H1 (cell line): Measurements from ENCODE around the gene HSPA4. TPM values are rescaled to one million over a fixed set of nuclear protein-coding genes. Genes with fewer than 3 reads are reported as not detected.

Experiments used
- CTCF ChIA-PET: fragments of 300-600 bp; sonication (Branson Sonifier 250); formaldehyde crosslinking; loops from one replicate; lab custom pipeline; 2021; ENCODE audit not compliant: partially characterized antibody; lab: Charles Lee
- POLR2A ChIA-PET: fragments of 300-600 bp; sonication (Branson Sonifier 250); formaldehyde crosslinking; loops from one replicate; lab custom pipeline; 2021; ENCODE audit warnings: inconsistent platforms; ENCODE audit not compliant: partially characterized antibody; lab: Charles Lee
- DNase-seq, 2 experiments: peaks; one replicate each; pipeline versions ENCODE4 v3.0.0 to v3.0.0-alpha.2; 2010 to 2022; ENCODE audit warnings: low spot score in 2 of 2, low read depth in 1 of 2, mixed read lengths in 1 of 2
- FAIRE-seq: peaks from 2 replicates; lab custom pipeline; 2011; peaks lifted over from hg19 to GRCh38; lab: Jason Lieb, UNC
- H2AFZ ChIP-seq: 2 replicates; pipeline ENCODE4 v1.8.1; 2012; ENCODE audit warnings: low read length, inconsistent platforms
- H2AK5ac ChIP-seq: 2 replicates; pipeline ENCODE4 v1.6.1; 2013; ENCODE audit warnings: low read depth, low read length
- H2BK120ac ChIP-seq: replicated peaks from 2 replicates; pipeline ENCODE3; 2013; ENCODE audit warnings: low read depth, low read length, inconsistent platforms
- H2BK12ac ChIP-seq: 2 replicates; pipeline ENCODE4 v1.6.1; 2013; ENCODE audit warnings: low read depth, low read length
- H2BK15ac ChIP-seq: 2 replicates; pipeline ENCODE4 v1.6.1; 2013; ENCODE audit warnings: low read length
- H2BK20ac ChIP-seq: 2 replicates; pipeline ENCODE4 v1.6.1; 2013; ENCODE audit warnings: low read length
- H2BK5ac ChIP-seq: 2 replicates; pipeline ENCODE4 v1.6.1; 2013; ENCODE audit warnings: low read depth, low read length
- H3K14ac ChIP-seq: 2 replicates; pipeline ENCODE4 v1.6.1; 2013; ENCODE audit warnings: inconsistent platforms; ENCODE audit not compliant: insufficient read length
- H3K18ac ChIP-seq: 2 replicates; pipeline ENCODE4 v1.6.1; 2013; ENCODE audit warnings: low read length; ENCODE audit errors: extremely low read depth
- H3K23ac ChIP-seq: 2 replicates; pipeline ENCODE4 v1.6.1; 2013; ENCODE audit warnings: inconsistent platforms; ENCODE audit not compliant: insufficient read length
- H3K23me2 ChIP-seq: 2 replicates; pipeline ENCODE4 v1.6.1; 2013; ENCODE audit warnings: low read depth, low read length
- H3K27ac ChIP-seq: 2 replicates; pipeline ENCODE4 v1.6.1; 2011; ENCODE audit warnings: low read depth, low read length, inconsistent platforms
- H3K27me3 ChIP-seq, 4 experiments: replicated peaks in 1 of 4; 1 replicate in 1 of 4; 2 replicates in 3 of 4; pipeline versions ENCODE4 v1.6.1 to v1.8.1; 2011 to 2013; ENCODE audit warnings: low read length in 3 of 4, mild to moderate bottlenecking in 3 of 4, inconsistent platforms in 2 of 4, mixed read lengths in 2 of 4, moderate library complexity in 1 of 4; ENCODE audit not compliant: control insufficient read depth in 3 of 4, insufficient read depth in 3 of 4; ENCODE audit errors: extremely low read depth in 1 of 4
- H3K36me3 ChIP-seq, 4 experiments: 2 replicates each; pipeline versions ENCODE4 v1.6.1 to v1.8.1; 2011 to 2013; ENCODE audit warnings: mild to moderate bottlenecking in 4 of 4, low read length in 3 of 4, moderate library complexity in 2 of 4, control low read depth in 1 of 4, inconsistent platforms in 1 of 4; ENCODE audit not compliant: insufficient read depth in 4 of 4, control insufficient read depth in 2 of 4
- H3K4ac ChIP-seq: replicated peaks from 2 replicates; pipeline ENCODE3; 2013; ENCODE audit warnings: low read length, low read depth, mixed read lengths, inconsistent platforms; ENCODE audit not compliant: insufficient read length
- H3K4me1 ChIP-seq, 4 experiments: replicated peaks in 1 of 4; 1 replicate in 1 of 4; 2 replicates in 3 of 4; pipeline versions ENCODE4 v1.6.1 to v1.8.1; 2011 to 2013; ENCODE audit warnings: low read length in 3 of 4, inconsistent platforms in 2 of 4, mixed read lengths in 1 of 4; ENCODE audit not compliant: insufficient read depth in 4 of 4, control insufficient read depth in 3 of 4
- H3K4me2 ChIP-seq, 2 experiments: 2 replicates each; pipeline versions ENCODE4 v1.6.1 to v1.8.1; 2011 to 2013; ENCODE audit warnings: low read depth in 2 of 2, low read length in 2 of 2, control low read depth in 1 of 2, inconsistent platforms in 1 of 2, mild to moderate bottlenecking in 1 of 2; ENCODE audit not compliant: insufficient read depth in 1 of 2
- H3K4me3 ChIP-seq, 4 experiments: fragments of 200-600, 300-600 bp in 1 of 4; sonication (generic), shearing (Covaris generic), sonication (Bioruptor Twin) in 1 of 4; 2 replicates each; pipeline versions ENCODE4 v1.5.1 to v1.8.1; 2011 to 2016; ENCODE audit warnings: low read length in 4 of 4, low read depth in 3 of 4, control low read depth in 2 of 4, inconsistent platforms in 2 of 4, mild to moderate bottlenecking in 2 of 4, mixed read lengths in 1 of 4, moderate library complexity in 1 of 4; ENCODE audit not compliant: insufficient read depth in 2 of 4; ENCODE audit errors: extremely low read depth in 1 of 4
- H3K56ac ChIP-seq: replicated peaks from 2 replicates; pipeline ENCODE3; 2013; ENCODE audit warnings: low read depth, mild to moderate bottlenecking, mixed read lengths, low read length, inconsistent platforms; ENCODE audit not compliant: insufficient read length
- H3K79me1 ChIP-seq: 2 replicates; pipeline ENCODE4 v1.6.1; 2013; ENCODE audit warnings: low read depth, low read length, control low read depth
- H3K79me2 ChIP-seq, 2 experiments: 2 replicates each; pipeline versions ENCODE4 v1.6.1 to v1.8.1; 2012 to 2013; ENCODE audit warnings: low read length in 2 of 2, mild to moderate bottlenecking in 2 of 2, inconsistent platforms in 1 of 2; ENCODE audit not compliant: insufficient read depth in 2 of 2, control insufficient read depth in 1 of 2
- H3K9ac ChIP-seq, 4 experiments: replicated peaks in 1 of 4; 1 replicate in 1 of 4; 2 replicates in 3 of 4; pipeline versions ENCODE4 v1.6.1 to v1.8.1; 2011 to 2013; ENCODE audit warnings: low read depth in 3 of 4, low read length in 3 of 4, control low read depth in 2 of 4, mild to moderate bottlenecking in 2 of 4, moderate library complexity in 2 of 4, inconsistent platforms in 1 of 4; ENCODE audit errors: extremely low read depth in 1 of 4
- H3K9me3 ChIP-seq, 2 experiments: 2 replicates each; pipeline versions ENCODE4 v1.6.1 to v1.8.1; 2012 to 2013; ENCODE audit warnings: mild to moderate bottlenecking in 2 of 2, moderate library complexity in 2 of 2, control low read depth in 1 of 2, inconsistent platforms in 1 of 2, low read depth in 1 of 2, low read length in 1 of 2, mixed read lengths in 1 of 2; ENCODE audit not compliant: insufficient read depth in 2 of 2
- H4K20me1 ChIP-seq, 2 experiments: replicated peaks in 1 of 2; 2 replicates each; pipeline versions ENCODE3 to v1.8.1; 2011 to 2013; ENCODE audit warnings: inconsistent platforms in 2 of 2, low read length in 2 of 2, mild to moderate bottlenecking in 1 of 2; ENCODE audit not compliant: insufficient read depth in 2 of 2, control insufficient read depth in 1 of 2
- H4K5ac ChIP-seq: 2 replicates; pipeline ENCODE4 v1.6.1; 2013; ENCODE audit warnings: low read length, low read depth, mixed read lengths, inconsistent platforms; ENCODE audit not compliant: insufficient read length
- H4K8ac ChIP-seq: 2 replicates; pipeline ENCODE4 v1.8.0; 2013; ENCODE audit warnings: mild to moderate bottlenecking, moderate library complexity, low read length, inconsistent platforms; ENCODE audit not compliant: insufficient read depth; ENCODE audit errors: extremely low read depth
- H4K91ac ChIP-seq: replicated peaks from 2 replicates; pipeline ENCODE3; 2013; ENCODE audit warnings: low read length, mixed read lengths, inconsistent platforms; ENCODE audit not compliant: insufficient read length
- ATF2 ChIP-seq: IDR thresholded peaks from 2 replicates; pipeline ENCODE4 v1.6.1; 2012; ENCODE audit warnings: low read length, inconsistent platforms
- BRCA1 ChIP-seq: IDR thresholded peaks from 2 replicates; pipeline ENCODE4 v1.6.1; 2012; ENCODE audit warnings: low read depth, low read length, improper control_type of control experiment
- CEBPB ChIP-seq: IDR thresholded peaks from 2 replicates; pipeline ENCODE4 v1.6.1; 2012; ENCODE audit warnings: low read depth, low read length
- CTBP2 ChIP-seq: IDR thresholded peaks from 2 replicates; pipeline ENCODE4 v1.7.0; 2011; ENCODE audit warnings: borderline replicate concordance, mild to moderate bottlenecking, moderate library complexity, mixed read lengths, low read length; ENCODE audit not compliant: insufficient read depth, insufficient read length
- GABPA ChIP-seq: IDR thresholded peaks from 2 replicates; pipeline ENCODE4 v1.6.1; 2011; ENCODE audit warnings: mild to moderate bottlenecking, low read length, moderate library complexity, borderline replicate concordance; ENCODE audit not compliant: insufficient read depth
- GTF2F1 ChIP-seq: IDR thresholded peaks from 2 replicates; pipeline ENCODE4 v1.6.1; 2012; ENCODE audit warnings: low read depth, low read length, improper control_type of control experiment, borderline replicate concordance
- HDAC6 ChIP-seq: IDR thresholded peaks from one replicate; pipeline ENCODE4 v1.7.1; 2012; ENCODE audit warnings: low read depth, mild to moderate bottlenecking, inconsistent platforms, low read length, moderate library complexity
- KDM4A ChIP-seq: IDR thresholded peaks from one replicate; pipeline ENCODE4 v1.7.1; 2012; ENCODE audit warnings: low read depth, mild to moderate bottlenecking, moderate library complexity, low read length, inconsistent platforms; ENCODE audit not compliant: severe bottlenecking
- RAD21 ChIP-seq, 2 experiments: IDR thresholded peaks in 1 of 2; conservative IDR thresholded peaks in 1 of 2; 2 replicates each; pipeline ENCODE4 v1.6.1; 2011; ENCODE audit warnings: low read depth in 2 of 2, low read length in 2 of 2, improper control_type of control experiment in 1 of 2, inconsistent platforms in 1 of 2, mild to moderate bottlenecking in 1 of 2, moderate library complexity in 1 of 2
- SIRT6 ChIP-seq: IDR thresholded peaks from one replicate; pipeline ENCODE4 v1.7.1; 2012; ENCODE audit warnings: low read length, inconsistent platforms
- SRF ChIP-seq: IDR thresholded peaks from 2 replicates; pipeline ENCODE4 v1.6.1; 2011; ENCODE audit warnings: mild to moderate bottlenecking, low read depth, low read length, moderate library complexity
- TAF1 ChIP-seq: IDR thresholded peaks from 2 replicates; pipeline ENCODE4 v1.6.1; 2011; ENCODE audit warnings: mild to moderate bottlenecking, low read depth, low read length
- TAF7 ChIP-seq: optimal IDR thresholded peaks from 2 replicates; pipeline ENCODE3; 2011; ENCODE audit warnings: low read depth, mild to moderate bottlenecking, inconsistent platforms, low read length, moderate library complexity, borderline replicate concordance
- WGBS, 2 experiments: shearing (Covaris generic) in 1 of 2; methylation state at CpG; one replicate each; pipeline versions ENCODE4 v1.1.6 to v1.1.7; 2013 to 2015; ENCODE audit warnings: low lambda C conversion rate in 2 of 2, mixed read lengths in 2 of 2, inconsistent platforms in 1 of 2, low coverage in 1 of 2, missing lambda C conversion rate in 1 of 2; ENCODE audit not compliant: insufficient replicate concordance in 2 of 2, insufficient coverage in 1 of 2, insufficient read length in 1 of 2; ENCODE audit errors: extremely low coverage in 1 of 2, missing lambda C conversion rate in 1 of 2; 5-methylcytosine and 5-hydroxymethylcytosine counted together
- polyA plus RNA-seq, 7 experiments: library from polyadenylated mRNA; depleted of rRNA in 3 of 7; stranded (reverse) in 5 of 7; unstranded in 2 of 7; fragments of >200 nt in 5 of 7; fragments of 200-250 nt in 2 of 7; gene quantifications; 1 replicate in 5 of 7; 2 replicates in 1 of 7; 4 replicates in 1 of 7; pipeline versions ENCODE4 v1.2.1 to v1.2.3, GENCODE V29; 2011 to 2013; ENCODE audit warnings: missing spikeins in 2 of 7, mixed read lengths in 2 of 7
- total RNA-seq: library from RNA; stranded (reverse); fragmentation: NEBNext Ultra II Directional; extraction: Animal tissue kit (Norgen Biotek cat#: 25700); gene quantifications from 2 replicates; pipeline ENCODE4 v1.2.1, GENCODE V29; 2021

The HSPA4 gene
- total and polyA plus RNA-seq, 2 of the 8 experiments (the other 6 are each of a cell fraction or from before 2014, with no cell fraction given) = 28.9 to 445 TPM

GRCh38 chr5:133065471-133065870, 13.7 kb downstream of the HSPA4 start:
- no peak overlapping the region for H2AK5ac ChIP-seq
- ChIA-PET CTCF (no interaction called here), POLR2A (no interaction called here)
- FAIRE-seq (no peak), DNase-seq (no peak)
- no peak overlapping the region for H2BK120ac ChIP-seq
- H4K5ac ChIP-seq = no peak overlapping the region
- H3K4me2 ChIP-seq = no peak overlapping the region
- peaks cover 4 to 10% of the 10 kb centered on the region in 2 experiments for H4K20me1 ChIP-seq
- H3K56ac ChIP-seq = no peak overlapping the region
- H3K27me3 ChIP-seq = no peaks in the 10 kb centered on the region
- H2BK15ac ChIP-seq = no peak overlapping the region
- no peak overlapping the region for H4K8ac ChIP-seq
- no peak overlapping the region for H2BK20ac ChIP-seq
- H2BK12ac ChIP-seq = no peak overlapping the region
- H3K4me1 ChIP-seq = peaks cover 0 to 3% (median under 1%) of the 10 kb centered on the region in 4 experiments; a peak in 1 of 7 replicates
- H3K23ac ChIP-seq = no peak overlapping the region
- H3K18ac ChIP-seq = no peak overlapping the region
- H3K4ac ChIP-seq = no peak overlapping the region
- H3K36me3 ChIP-seq = peaks cover 12 to 48% (median 31%) of the 10 kb centered on the region in 4 experiments
- H3K9me3 ChIP-seq = no peaks in the 10 kb centered on the region
- peaks cover 5% of the 10 kb centered on the region; the same call in 1 of the 2 replicates for H3K79me1 ChIP-seq
- no peak overlapping the region for H3K4me3 ChIP-seq
- no peak overlapping the region for H4K91ac ChIP-seq
- H3K79me2 ChIP-seq = peaks cover 25 to 98% of the 10 kb centered on the region in 2 experiments
- no peak overlapping the region for H2AFZ ChIP-seq
- no peak overlapping the region for H3K9ac ChIP-seq
- H2BK5ac ChIP-seq = no peak overlapping the region
- H3K27ac ChIP-seq = no peak overlapping the region
- WGBS, 2 experiments = 83% methylated on average over 1 of the region's 1 CpG; no CpG with 5 or more reads in 1 of the 2 experiments
- H3K23me2 ChIP-seq = no peaks in the 10 kb centered on the region
- no peak overlapping the region for H3K14ac ChIP-seq
- TF ChIP-seq CEBPB (no peak), BRCA1 (no peak), SRF (no peak), KDM4A (no peak), GTF2F1 (no peak), HDAC6 (no peak), SIRT6 (no peak), ATF2 (no peak), TAF1 (no peak), GABPA (no peak), RAD21 (IDR thresholded peaks at IDR 0.05 in 1 of 2, conservative IDR thresholded peaks at IDR 0.05 in 1 of 2; ENCODE audit: low read depth in 2 of 2, low read length in 2 of 2) (no peak), CTBP2 (no peak), TAF7 (no peak)
